SH-SY5Y (cell line): Measurements from ENCODE around the gene ZNF28.
"Not testable (repeated sequence)": the region's sequence is repeated elsewhere in the genome, so short reads cannot be mapped to it uniquely, and the experiment has no call there.

Experiments
- GATA2 ChIP-seq: IDR thresholded peaks from 2 replicates; pipeline ENCODE4 v1.6.1; 2011; ENCODE audit warnings: mild to moderate bottlenecking, low read depth, low read length
- GATA3 ChIP-seq: IDR thresholded peaks from 2 replicates; pipeline ENCODE4 v1.6.1; 2011; ENCODE audit warnings: low read depth, mild to moderate bottlenecking, low read length, moderate library complexity

DNA sequence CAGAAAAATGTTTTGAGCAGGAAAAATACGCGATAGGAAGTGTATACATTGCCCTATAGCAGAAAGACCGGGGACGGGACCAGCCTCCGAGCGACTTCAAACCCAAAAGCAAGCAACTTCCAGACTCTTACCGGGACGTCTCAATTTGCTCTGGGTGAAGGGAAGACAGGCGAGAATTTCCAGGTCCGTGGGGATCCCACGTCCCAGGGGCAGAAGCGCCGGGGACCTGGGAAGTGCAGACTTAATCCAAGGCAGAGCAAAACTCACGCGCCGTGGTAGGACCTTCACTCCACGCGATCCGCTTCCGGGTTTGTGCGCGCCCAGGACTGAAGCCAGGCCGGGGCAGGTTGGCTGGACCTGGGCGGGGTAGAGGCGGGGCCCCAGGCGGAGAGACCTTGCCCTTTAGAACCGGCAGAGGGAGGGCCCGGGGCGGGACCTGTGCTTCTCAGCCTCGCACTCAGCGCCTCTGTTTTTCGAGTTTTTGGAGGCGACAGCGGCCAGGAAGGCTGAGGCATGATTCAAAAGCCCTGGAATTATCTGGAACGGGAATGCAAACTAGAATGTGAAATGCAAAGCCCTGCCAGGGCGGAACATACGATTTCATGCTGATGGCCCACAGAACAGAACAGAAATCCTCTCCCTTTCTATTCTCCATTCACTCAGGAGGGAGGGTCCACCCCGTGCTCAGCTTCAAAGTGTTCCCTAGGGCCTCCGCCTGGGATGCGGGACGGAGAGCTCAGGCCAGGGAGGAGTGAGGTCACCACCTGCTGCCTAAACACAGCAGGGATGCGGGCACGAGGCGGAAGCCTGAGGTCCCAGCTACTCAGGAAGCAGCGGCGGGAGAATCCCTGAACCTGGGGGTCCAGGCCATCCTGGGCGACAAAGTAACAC, 34.7 kb downstream of the ZNF28 start, which contains the start of gene ZNF600:
- TF ChIP-seq GATA2, GATA3: not testable (repeated sequence)
